PFSK-1 (cell line): ENCODE measurements around the gene ZNF362.

Experiments
- FOXP2 ChIP-seq: optimal IDR thresholded peaks from 2 replicates; pipeline ENCODE3; 2011; ENCODE audit warnings: borderline replicate concordance, control low read depth, inconsistent platforms; ENCODE audit not compliant: insufficient read depth; ENCODE audit errors: extremely low read length, extremely low read depth
- POLR2AphosphoS5 ChIP-seq: IDR thresholded peaks from 2 replicates; pipeline ENCODE4 v1.6.1; 2012; ENCODE audit warnings: low read depth, mild to moderate bottlenecking, control low read depth, low read length, moderate library complexity
- REST ChIP-seq, 2 experiments: IDR thresholded peaks; 2 replicates each; pipeline versions ENCODE4 v1.6.1 to v1.8.0; 2011 to 2012; ENCODE audit warnings: low read depth in 2 of 2, low read length in 2 of 2, control low read depth in 1 of 2, inconsistent platforms in 1 of 2, mild to moderate bottlenecking in 1 of 2, moderate library complexity in 1 of 2; ENCODE audit not compliant: insufficient read depth in 1 of 2
- SIN3A ChIP-seq: IDR thresholded peaks from 2 replicates; pipeline ENCODE4 v1.6.1; 2012; ENCODE audit warnings: mild to moderate bottlenecking, low read length, moderate library complexity, borderline replicate concordance; ENCODE audit not compliant: insufficient read depth
- TAF1 ChIP-seq: IDR thresholded peaks from 2 replicates; pipeline ENCODE4 v1.6.1; 2012; ENCODE audit warnings: low read length, control low read depth, borderline replicate concordance; ENCODE audit not compliant: insufficient read depth

The ZNF362 gene

GRCh38 chr1:33330361-33330890 lies 74.1 kb downstream of the ZNF362 start:
- TF ChIP-seq SIN3A (no peak), REST (IDR thresholded peaks at IDR 0.05; ENCODE audit: insufficient read depth in 1 of 2, low read depth in 2 of 2, low read length in 2 of 2) (no peak), POLR2AphosphoS5 (no peak), TAF1 (no peak), FOXP2 (no peak)

- TF ChIP-seq REST (IDR thresholded peaks at IDR 0.05; ENCODE audit: insufficient read depth in 1 of 2, low read depth in 2 of 2, low read length in 2 of 2) (no peak), FOXP2 (no peak), POLR2AphosphoS5 (no peak), TAF1 (no peak), SIN3A (no peak)
These were observed 74.6 kb downstream of the ZNF362 start for GRCh38 chr1:33330906-33331305.

GRCh38 chr1:33331444-33332356 lies 75.4 kb downstream of the ZNF362 start:
- TF ChIP-seq FOXP2 (no peak), POLR2AphosphoS5 (no peak), REST (IDR thresholded peaks at IDR 0.05; ENCODE audit: insufficient read depth in 1 of 2, low read depth in 2 of 2, low read length in 2 of 2) (no peak), TAF1 (no peak), SIN3A (no peak)

GRCh38 chr1:33332357-33332789 lies 76.1 kb downstream of the ZNF362 start:
- TF ChIP-seq SIN3A (no peak), POLR2AphosphoS5 (no peak), FOXP2 (no peak), REST (IDR thresholded peaks at IDR 0.05; ENCODE audit: insufficient read depth in 1 of 2, low read depth in 2 of 2, low read length in 2 of 2) (no peak), TAF1 (no peak)
